Ishikawa (cell line): Measurements from ENCODE around the gene IRF6.

Experiments used
- CEBPB ChIP-seq: IDR thresholded peaks from 2 replicates; pipeline ENCODE4 v1.6.1; 2012
- CREB1 ChIP-seq: IDR thresholded peaks from 2 replicates; pipeline ENCODE4 v1.6.1; 2012; ENCODE audit warnings: low read depth
- EGR1 ChIP-seq: IDR thresholded peaks from 2 replicates; pipeline ENCODE4 v1.6.1; 2012
- EP300 ChIP-seq: IDR thresholded peaks from 2 replicates; pipeline ENCODE4 v1.6.1; 2012; ENCODE audit warnings: borderline replicate concordance
- FOXM1 ChIP-seq: IDR thresholded peaks from 2 replicates; pipeline ENCODE4 v1.6.1; 2012; ENCODE audit warnings: low read depth, borderline replicate concordance
- MAX ChIP-seq: IDR thresholded peaks from 2 replicates; pipeline ENCODE4 v1.6.1; 2012
- NFIC ChIP-seq: IDR thresholded peaks from 2 replicates; pipeline ENCODE4 v1.6.1; 2012
- RAD21 ChIP-seq: IDR thresholded peaks from 2 replicates; pipeline ENCODE4 v1.6.1; 2012; ENCODE audit warnings: low read depth
- TAF1 ChIP-seq: IDR thresholded peaks from 2 replicates; pipeline ENCODE4 v1.6.1; 2012; ENCODE audit warnings: low read depth, mild to moderate bottlenecking
- TCF12 ChIP-seq: IDR thresholded peaks from 2 replicates; pipeline ENCODE4 v1.6.1; 2012; ENCODE audit warnings: low read depth
- TEAD4 ChIP-seq: IDR thresholded peaks from 2 replicates; pipeline ENCODE4 v1.6.1; 2012
- USF1 ChIP-seq: IDR thresholded peaks from 2 replicates; pipeline ENCODE4 v1.6.1; 2012
- YY1 ChIP-seq: IDR thresholded peaks from 2 replicates; pipeline ENCODE4 v1.6.1; 2012; ENCODE audit warnings: low read depth
- ZBTB7A ChIP-seq: IDR thresholded peaks from 2 replicates; pipeline ENCODE4 v1.6.1; 2012; ENCODE audit warnings: low read depth
- TF ChIP-seq, protein P1 (sequence below): IDR thresholded peaks from 2 replicates; pipeline ENCODE4 v1.6.1; 2012; ENCODE audit warnings: low read depth, mild to moderate bottlenecking

The IRF6 gene

GRCh38 chr1:209774592-209774991 is 31.4 kb downstream of the IRF6 start:
- TF ChIP-seq TAF1 (no peak), MAX (no peak), FOXM1 (no peak), YY1 (no peak), NFIC (no peak), TEAD4 (no peak), CREB1 (no peak), EP300 (no peak), RAD21 (no peak), TCF12 (no peak)

DNA sequence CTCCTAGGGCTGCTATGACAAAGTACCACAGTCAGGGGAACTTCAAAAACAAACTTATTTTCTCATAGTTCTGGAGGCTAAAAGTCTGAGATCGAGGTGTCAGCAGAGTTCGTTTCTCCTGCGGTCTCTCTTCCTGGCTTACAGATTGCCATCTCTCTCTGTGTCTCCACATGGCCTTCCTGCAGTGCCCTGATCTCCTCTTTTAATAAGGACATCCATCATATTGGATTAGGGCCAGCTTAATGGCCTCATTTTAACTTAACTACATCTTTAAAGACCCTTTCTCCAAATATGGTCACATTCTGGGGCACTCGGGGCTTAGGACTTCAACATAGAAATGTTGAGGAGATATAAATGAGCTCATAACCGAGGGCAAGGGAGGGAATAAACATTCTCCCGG is 33.8 kb downstream of the IRF6 start:
- TF ChIP-seq TCF12 (no peak), CEBPB (no peak), FOXM1 (no peak)

DNA sequence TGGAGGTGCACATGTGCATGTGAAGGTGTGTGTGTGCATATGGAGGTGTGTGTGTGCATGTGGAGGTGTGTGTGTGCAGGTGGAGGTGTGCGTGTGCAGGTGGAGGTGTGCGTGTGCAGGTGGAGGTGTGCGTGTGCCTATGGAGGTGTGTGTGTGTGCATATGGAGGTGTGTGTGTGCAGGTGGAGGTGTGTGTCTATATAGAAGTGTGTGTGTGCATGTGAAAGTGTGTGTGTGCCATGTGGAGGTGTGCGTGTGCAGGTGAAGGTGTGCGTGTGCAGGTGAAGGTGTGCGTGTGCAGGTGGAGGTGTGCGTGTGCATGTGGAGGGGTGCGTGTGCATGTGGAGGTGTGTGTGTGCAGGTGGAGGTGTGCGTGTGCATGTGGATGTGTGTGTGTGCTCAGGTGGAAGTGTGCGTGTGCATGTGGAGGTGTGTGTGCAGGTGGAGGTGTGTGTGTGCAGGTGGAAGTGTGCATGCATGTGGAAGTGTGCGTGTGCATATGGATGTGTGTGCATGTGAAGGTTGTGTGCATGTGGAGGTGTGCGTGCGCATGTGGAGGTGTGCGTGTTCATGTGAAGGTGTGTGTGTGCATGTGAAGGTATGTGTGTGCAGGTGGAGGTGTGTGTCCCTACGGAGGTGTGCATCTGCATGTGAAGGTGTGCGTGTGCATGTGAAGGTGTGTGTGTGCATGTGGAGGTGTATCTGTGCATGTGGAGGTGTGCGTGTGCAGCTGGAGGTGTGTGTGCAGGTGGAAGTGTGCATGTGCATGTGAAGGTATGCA is 35.1 kb downstream of the IRF6 start:
- TF ChIP-seq CREB1 (no peak), TCF12 (no peak), FOXM1 (no peak), ZBTB7A (no peak), RAD21 (no peak), TAF1 (no peak), EP300 (no peak), EGR1 (no peak), CEBPB (no peak), MAX (no peak), TEAD4 (no peak), YY1 (no peak), NFIC (no peak), USF1 (no peak)
- TF ChIP-seq, protein P1, sequence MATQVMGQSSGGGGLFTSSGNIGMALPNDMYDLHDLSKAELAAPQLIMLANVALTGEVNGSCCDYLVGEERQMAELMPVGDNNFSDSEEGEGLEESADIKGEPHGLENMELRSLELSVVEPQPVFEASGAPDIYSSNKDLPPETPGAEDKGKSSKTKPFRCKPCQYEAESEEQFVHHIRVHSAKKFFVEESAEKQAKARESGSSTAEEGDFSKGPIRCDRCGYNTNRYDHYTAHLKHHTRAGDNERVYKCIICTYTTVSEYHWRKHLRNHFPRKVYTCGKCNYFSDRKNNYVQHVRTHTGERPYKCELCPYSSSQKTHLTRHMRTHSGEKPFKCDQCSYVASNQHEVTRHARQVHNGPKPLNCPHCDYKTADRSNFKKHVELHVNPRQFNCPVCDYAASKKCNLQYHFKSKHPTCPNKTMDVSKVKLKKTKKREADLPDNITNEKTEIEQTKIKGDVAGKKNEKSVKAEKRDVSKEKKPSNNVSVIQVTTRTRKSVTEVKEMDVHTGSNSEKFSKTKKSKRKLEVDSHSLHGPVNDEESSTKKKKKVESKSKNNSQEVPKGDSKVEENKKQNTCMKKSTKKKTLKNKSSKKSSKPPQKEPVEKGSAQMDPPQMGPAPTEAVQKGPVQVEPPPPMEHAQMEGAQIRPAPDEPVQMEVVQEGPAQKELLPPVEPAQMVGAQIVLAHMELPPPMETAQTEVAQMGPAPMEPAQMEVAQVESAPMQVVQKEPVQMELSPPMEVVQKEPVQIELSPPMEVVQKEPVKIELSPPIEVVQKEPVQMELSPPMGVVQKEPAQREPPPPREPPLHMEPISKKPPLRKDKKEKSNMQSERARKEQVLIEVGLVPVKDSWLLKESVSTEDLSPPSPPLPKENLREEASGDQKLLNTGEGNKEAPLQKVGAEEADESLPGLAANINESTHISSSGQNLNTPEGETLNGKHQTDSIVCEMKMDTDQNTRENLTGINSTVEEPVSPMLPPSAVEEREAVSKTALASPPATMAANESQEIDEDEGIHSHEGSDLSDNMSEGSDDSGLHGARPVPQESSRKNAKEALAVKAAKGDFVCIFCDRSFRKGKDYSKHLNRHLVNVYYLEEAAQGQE, result no peak

- TF ChIP-seq USF1 (no peak), MAX (no peak), TEAD4 (no peak), YY1 (no peak), RAD21 (no peak), TCF12 (no peak), CEBPB (no peak), FOXM1 (no peak), EGR1 (no peak), CREB1 (no peak), ZBTB7A (no peak), EP300 (no peak)
- TF ChIP-seq, protein P1, result no peak
Observed at GRCh38 chr1:209769971-209770370, 36.0 kb downstream of the IRF6 start.

DNA sequence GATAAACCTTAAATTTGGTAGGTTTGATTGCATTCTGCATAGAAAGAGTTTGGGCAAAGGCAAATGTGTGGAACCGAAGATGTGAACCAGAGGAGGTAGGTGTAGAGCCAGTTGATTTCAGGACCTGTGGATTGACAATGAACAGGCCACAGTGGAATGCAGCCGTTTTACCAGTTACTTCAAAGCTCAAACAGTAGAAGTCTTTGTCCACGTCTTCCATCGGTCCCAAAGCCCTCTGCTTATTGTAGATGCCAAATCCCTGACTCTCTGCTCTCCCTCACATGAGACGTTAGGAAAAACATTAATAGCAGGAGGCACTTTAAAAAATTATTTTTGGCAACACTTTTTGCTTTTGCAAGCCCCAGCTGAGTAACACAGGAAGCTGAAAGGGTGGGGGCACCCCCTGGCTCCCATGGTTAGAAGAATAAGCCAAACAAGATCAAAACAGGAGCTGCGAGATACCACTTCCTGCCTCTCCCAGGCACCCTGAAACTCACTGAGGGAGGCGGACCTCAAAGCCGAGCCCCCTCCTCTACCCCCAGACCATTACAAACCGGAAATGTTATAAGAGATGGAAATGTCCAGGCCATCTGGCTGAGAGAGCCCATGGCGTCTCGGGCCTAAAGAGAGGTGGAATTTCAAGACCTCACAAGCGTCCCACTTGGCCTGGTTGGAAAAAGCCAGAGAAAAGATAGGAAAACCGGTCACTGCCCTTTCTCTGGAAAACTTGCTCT is 36.6 kb downstream of the IRF6 start:
- TF ChIP-seq USF1 (no peak), MAX (no peak), CEBPB (no peak), ZBTB7A (no peak), TCF12 (no peak), FOXM1 (no peak), RAD21 (no peak), YY1 (no peak)
